HT1080 (cell line): ENCODE results near the gene FUT8. TPM values are rescaled to one million over a fixed set of nuclear protein-coding genes. Genes with fewer than 3 reads are reported as not detected.
A peak's percentile ranks its signal among the peaks of the same experiment; 100 is the strongest.

ENCODE experiments used
- DNase-seq: peaks from one replicate; pipeline ENCODE4 v3.0.0-alpha.2; 2015; ENCODE audit warnings: low read depth
- total RNA-seq: library from RNA; depleted of rRNA; stranded (reverse); fragments of >200 nt; shearing (Covaris generic); gene quantifications from 2 replicates; pipeline ENCODE4 v1.2.3, GENCODE V29; 2014

The FUT8 gene
- total RNA-seq, 1 experiment from 2014 or later, result 92.4 TPM

DNA sequence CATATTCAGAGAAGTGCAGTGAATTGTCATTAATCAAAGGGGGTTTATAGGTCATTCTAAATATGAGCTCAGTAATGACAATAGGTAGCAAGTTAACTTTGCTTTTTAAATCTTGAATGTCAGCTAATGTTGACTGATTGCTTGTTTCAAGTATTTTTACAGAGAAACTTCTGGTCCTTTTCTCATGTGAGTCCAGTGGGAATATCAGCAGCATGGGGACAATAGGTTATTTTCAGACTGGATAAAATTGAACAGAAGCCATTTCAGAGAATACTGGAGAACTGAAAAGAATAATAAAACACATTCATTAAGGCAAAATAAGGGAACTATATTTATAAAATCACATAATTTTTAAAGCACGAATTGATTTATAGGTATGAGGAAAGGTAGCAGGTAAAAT, 78.7 kb downstream of the FUT8 start:
- no peak for DNase-seq

DNA sequence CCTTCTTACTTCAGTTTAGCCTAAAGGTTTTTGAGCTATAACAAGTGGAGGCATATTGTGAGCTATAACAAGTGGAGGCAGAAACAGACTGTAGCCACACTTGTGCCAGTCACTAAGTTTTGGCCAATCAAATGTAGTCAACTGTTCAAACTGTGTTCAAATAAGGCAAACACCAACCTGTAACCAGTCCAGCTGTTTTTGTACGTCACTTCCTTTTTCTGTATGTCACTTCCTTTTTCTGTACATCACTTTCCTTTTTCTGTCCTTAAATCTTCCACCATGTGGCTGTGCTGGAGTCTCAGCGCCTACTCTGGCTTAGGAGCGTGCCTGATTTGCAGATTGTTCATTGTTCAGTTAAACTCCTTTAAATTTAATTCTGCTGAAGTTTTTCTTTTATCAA, 79.7 kb downstream of the FUT8 start:
- DNase-seq, result no peak

DNA sequence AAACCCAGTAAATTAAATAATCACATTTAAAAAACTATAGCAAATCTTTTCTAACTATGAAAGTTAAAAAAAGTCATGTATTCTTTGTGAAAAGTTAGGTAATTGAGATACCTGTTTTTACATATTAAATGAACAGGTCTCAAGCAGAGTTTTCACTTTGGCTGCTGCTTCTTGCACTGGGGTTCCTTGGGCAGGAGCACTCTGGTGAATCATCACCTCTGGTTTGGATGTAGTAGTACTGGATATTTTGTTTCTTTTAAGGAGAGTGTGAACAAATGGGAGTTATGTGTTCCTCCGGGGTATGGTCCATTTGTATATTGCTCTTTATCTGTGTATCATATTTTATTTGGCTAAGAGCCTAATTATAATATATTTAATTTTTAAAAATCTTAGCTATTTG, 82.7 kb downstream of the FUT8 start:
- no peak for DNase-seq

DNA sequence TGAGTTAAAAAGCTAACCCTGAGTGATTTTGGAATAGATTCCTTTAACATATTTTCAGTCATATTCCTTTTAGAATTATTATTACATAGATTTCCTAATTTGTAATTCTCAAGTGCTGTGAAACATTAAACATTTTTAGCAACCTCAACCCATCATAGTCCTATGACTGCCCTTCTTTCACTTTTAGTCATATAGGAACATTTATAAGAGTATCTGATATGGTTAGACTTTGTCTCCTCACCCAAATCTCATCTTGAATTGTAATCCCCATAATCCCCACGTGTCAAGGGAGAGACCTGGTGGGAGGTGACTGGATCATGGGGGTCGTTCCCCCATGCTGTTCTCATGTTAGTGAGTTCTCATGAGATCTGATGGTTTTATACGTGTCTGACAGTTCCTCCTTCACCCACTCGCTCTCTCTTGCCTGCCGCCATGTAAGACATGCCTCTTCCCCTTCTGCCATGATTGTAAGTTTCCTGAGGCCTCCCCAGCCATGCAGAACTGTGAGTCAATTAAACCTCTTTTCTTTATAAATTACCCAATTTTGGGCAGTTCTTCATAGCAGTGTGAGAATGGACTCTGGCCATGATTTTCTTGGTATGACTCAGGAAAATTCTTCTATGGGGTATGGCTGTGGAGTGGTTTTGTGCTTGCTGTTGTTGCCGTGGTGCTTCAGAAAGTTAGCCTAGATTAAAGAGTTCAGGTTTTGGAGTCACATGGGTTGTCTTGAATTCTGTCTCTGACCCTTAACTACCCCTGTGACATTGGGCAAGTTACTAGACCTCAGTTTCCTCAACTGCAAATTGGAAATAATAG, 83.9 kb downstream of the FUT8 start:
- peak; percentile 34 for DNase-seq

DNA sequence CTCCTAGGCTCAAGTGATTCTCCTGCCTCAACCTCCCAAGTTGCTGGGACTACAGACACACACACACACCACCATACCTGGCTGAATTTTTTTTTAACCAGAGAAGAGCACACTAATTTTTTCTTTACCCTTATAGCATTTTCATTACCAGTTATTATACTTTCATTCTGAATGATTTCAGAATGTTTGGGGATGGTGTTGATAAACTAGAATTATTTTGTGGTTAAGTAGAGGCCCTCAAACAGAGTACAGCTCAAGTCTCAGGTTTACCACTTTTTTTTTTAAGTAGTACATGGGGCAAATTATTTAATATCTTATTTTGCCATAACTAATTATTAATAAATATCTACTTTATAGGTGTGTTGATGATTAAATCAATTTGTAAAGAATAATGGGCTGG, 86.6 kb downstream of the FUT8 start:
- no peak for DNase-seq

DNA sequence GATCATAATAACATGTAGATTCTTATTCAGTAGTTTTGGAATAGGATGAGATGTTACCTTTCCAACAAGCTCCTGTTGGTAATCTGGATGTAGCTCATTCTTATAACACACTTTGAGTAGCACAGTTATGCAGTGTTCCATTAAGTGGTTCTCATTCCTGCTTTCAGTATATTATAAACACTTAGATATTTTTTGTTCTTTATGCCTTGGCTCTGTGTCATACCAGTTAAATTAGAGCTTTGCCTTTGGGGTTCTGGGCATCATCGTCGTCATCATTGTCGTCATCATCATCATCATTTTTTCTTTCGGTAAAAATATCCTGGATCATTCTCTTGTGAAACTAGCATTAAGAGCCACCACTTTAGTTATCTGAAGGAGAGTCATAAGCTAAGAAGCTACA, 87.5 kb downstream of the FUT8 start:
- DNase-seq, result no peak

DNA sequence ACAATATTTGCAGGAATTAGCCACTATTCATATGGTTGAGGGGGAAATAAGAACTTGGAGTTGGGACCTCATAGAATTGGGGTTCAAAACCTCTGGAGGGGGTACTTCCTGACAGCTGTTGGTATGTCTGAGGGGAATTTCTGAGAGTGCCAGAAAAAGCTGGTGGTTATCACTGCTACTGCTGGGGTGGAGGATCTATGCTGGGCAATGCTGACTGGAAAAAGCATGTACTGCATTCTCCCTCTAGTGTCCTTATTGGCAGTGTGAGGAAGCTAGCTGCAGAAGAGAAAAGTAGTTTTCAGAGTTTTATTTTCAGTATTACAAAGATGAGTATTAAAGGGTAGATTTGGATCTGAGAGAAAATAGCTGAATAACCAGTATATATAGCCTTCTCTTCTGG, 88.8 kb downstream of the FUT8 start:
- no peak for DNase-seq

DNA sequence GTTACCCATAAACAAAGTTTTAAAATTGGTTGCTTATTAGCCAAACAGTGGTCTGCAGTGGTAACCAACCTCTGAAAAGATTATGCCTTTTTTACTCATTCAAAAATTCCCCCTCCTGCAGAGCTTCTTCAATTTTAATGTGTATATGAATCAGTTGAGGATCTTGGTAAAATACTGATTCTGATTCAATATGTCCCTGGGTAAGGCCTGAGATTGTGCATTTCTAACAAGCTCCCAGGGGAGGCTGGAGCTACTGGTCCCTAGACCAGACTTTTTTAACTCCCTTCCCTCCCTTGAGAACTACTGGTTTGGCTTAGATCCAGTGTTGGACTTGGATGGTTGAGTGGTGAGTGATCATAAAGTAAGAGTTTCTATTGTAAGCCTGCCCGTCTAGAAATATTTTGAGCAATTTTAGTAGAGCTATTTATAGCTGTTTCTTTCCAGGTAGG, 90.2 kb downstream of the FUT8 start:
- peak; percentile 80 for DNase-seq

DNA sequence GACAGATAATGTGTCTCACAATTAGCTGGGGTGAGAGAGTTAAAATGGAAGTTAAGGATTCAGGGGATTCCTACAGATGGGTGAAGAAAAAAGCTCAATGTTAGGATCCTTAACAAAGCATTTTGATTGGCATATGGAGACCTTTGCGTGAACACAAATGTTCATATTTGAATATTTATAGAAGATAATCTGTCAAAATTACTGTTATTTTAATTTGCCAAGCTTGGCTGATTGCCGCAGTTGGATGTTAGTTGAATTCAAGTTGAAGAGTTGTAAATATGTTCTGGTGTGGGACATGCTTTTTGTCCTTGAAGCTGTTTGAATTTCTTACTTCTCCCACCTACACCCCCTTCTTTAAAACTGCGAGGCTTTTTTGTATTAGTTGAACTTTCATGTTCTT, 91.2 kb downstream of the FUT8 start:
- no peak for DNase-seq

DNA sequence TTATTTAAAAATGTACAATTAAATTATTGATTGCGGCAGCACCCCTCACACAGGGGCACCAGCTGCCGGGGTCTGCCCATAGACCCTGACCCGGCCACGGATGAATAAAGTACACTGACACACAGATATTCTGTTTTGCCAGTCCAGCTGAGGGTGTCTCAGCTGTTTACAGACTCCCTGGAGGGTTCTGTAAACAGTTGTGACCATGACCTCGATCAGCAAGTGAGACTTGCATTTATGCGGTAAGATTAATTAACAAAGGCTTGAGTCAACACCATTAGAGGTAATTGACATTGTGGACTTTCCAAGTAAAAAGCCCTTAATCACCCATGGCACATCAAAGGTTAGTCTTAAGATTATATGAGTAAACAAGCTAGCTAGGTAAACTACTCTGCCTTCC, 94.3 kb downstream of the FUT8 start:
- DNase-seq, result no peak

DNA sequence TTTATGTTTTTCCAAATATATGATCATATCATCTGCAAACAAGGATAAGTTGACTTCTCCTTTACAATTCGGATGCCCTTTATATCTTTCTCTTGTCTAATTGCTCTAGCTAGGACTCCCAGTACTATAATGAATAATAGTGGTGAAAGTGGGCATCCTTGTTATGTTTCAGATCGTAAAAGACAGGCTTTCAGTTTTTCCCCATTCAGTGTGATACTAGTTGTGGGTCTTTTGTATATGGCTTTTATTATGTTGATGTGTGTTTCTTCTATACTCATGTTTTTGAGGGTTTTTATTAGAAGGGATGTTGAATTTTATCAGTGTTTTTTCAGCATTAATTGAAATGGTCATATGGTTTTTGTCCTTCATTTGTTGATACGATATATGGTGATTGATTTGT, 97.3 kb downstream of the FUT8 start:
- no peak for DNase-seq

DNA sequence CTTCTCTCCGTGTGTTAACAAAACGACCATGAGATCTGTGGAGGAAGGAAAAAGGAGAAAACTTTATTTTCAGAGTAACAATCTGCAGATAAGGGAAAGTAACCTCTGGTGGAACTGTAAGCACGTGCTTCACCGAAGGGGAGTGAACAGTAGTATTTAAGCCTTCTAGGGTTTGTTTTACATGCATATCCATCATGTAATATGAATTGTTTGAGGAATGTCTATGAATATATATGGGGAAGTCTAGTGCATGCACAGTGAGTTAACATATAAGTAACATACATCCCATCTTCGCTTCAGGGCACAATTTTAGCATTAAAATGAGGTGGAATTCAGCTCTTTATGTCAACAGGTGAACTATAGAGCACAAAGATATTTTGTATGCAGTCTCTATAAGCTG, 101.1 kb downstream of the FUT8 start:
- DNase-seq, result no peak

DNA sequence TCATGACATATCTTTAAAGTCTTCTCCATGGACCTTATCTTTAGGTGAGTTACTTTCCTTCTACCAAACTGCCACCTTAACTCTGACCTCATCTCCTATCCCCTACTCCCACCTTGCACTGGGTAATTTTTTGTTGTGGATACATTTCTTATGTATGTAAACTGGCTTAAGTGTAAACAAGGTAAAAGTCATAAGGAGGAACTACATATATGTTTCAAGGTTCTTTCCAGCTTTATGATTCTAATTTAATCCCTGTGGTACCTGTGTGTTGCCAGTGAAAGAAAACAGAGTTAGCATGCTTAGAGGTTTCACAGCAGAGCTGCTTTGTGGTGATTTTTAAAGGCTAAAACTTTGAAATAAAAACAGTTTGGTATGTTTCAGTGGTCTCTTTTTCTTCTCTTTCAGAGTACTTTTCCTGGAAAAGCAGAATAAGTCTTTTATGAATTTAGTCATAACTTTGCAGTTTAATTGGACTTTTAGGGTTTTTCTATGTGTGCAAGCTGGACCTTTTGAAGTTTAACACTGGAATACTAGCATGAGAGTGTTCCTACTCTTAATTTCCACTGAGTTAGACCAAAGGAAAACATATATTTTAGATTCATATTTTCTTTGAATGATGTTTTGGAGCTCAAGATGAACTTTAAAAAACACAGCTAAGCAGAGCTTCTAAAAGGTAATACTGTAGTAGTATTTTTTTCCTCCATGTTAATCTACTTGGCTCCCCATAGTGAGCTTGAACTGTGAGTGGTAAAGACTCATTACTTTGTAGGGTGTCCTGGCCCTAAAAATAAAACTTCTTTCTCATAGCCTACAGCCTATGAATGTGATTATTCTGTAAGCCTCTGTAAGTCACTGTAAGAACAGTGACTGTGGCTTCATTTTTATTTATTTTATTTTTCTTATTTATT, 105.4 kb downstream of the FUT8 start:
- DNase-seq, result no peak

DNA sequence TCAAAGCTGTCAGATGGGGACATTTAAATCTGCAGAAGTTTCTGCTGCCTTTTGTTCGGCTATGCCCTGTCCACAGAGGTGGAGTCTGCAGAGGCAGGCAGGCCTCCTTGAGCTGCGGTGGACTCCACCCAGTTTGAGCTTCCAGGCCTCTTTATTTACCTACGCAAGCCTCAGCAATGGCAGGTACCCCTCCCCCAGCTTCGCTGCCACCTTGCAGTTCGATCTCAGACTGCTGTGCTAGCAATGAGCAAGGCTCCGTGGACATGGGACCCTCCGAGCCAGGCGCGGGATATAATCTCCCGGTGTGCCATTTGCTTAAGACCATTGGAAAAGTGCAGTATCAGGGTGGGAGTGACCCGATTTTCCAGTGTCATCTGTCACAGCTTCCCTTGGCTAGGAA, 115.5 kb downstream of the FUT8 start:
- DNase-seq, result no peak

DNA sequence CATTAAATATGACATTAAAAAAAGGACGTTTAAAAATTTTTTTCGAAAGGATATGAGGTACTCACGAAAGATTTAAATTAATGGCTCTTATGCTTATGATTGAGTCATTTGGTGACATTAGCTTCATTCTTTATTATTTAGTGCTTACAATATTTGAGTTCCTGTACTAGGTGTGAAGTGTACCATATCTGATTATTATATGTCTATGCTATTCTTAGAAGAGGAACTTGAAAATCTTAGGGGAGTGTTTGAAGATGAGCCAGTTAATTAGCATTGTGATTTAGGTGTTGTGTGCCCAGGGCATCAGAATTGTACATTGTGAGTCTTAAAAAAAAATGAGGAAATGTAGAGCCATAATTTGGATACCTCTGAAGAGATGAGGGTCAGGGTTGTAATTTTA, 118.6 kb downstream of the FUT8 start:
- DNase-seq, result no peak

DNA sequence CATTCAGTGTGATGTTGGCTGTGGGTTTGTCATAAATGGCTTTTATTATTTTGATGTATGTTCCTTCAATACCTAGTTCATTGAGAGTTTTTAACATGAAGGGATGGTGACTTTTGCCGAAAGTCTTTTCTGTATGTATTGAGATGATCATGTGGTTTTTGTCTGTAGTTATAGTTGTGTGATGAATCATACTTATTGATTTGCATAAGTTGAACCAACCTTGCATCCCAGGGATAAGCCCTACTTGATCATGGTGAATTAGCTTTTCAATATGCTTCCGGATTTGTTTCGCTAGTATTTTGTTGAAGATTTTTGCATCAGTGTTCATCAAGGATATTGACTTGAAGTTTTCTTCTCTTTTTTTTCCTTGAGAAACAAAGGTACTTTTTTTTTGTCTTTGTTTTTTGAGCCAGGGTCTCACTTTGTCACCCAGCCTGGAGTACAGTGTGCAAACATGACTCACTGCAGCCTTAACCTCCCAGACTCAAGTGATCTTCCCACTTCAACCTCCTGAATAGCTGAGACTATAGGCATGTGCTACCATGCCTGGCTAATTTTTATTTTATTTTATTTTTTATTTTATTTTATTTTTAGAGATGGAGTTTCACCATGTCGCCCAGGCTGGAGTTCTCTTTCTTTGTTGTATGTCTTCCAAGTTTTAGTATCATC, 121.3 kb downstream of the FUT8 start:
- peak; percentile 7 for DNase-seq

DNA sequence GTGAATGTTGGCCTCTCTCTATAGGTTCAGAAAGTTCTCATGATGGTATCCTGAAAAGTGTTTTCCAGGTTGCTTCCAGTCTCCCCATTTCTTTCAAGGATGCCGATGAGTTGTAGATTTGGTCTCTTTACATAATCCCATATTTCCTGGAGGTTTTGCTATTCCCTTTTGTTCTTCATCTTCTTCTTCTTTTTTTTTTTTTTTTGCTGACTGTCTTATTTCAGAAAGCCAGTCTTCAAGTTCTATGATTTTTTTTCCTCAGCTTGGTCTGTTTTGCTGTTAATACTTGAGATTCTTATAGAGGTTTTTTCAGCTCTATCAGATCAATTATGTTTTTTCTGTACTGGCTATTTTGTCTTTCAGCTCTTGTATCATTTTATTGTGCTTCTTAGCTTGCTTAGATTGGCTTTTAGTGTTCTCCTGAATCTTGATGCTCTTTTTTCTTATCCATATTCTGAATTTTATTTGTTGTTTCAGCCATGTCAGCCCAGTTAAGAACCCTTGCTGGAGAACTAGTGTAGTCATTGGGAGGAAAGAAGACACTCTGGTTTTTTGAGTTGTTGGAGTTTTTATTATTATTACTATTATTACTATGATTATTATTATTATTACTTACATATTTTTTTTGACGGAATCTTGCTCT, 124.4 kb downstream of the FUT8 start:
- no peak for DNase-seq

DNA sequence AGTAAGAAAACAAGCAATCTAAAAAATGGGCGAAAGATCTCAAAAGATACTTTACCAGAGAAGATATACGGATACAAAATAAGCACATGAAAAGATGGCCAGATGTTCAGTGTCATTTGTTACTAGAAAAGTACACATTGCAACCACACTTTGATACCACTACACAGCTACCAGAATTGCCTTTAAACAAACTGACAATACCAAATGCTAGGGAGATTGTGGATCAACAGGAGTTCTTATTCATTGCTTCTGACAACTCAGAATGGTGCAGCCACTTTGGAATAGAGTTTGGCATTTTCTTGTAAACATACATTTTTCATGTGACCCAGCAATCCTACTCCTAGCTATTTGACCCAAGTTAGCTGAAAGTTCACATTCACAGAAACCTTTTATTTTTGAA, 136.3 kb downstream of the FUT8 start:
- no peak for DNase-seq

DNA sequence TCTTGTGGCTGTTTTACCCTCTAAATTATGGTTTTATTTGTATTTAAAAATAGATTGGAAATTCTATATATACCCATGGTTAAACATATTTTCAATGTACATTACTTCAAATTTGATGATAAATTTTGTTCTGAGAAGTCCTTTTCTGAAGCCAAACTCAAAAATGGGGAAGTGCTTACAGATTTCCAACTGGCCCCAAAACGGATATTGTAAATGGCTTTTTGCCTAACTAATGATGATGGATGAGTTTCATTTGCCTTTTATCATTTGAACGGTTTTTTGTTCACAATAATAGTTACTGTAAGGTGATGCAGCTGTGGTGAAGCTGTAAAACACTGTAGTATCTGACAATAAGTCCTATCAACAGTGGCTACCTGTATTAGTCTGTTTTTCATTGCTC, 136.9 kb downstream of the FUT8 start:
- no peak for DNase-seq

DNA sequence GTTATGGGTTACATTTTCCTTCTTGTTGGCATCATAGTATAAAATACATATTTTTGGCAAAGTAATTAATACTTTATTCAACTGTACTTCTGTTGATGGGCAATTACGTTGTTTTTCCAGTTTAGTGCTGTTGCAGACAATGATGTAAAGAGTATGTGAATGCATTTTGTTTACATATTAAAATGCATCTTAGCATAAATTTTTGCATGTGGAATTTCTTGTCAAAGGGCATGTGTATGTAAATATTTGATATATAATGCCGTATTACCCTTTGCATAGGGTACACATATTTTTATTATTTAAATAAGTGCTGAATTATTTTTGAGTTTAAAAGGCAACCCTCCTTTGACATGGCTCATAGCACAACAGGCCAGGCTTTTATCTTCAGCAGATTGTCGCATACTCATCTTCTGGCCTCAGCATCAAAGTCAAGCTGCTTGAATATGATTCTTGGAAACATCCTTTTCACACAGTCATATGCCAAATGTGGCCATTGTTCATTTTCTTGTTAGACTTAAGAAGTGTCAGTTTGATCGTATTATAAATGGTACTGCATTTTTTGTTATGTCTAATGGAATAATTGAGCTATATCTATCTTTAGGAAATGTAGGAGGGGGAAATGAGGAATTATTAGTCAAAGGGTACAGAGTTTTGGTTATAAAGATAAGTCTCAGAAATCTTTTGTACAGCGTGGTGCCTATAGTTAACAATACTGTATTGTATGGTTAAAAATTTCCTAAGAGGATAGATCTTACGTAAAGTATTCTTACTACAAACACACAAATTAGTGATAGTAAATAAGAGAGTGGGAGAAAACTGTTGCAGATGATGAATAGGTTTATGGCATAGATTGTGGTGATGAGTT, 138.5 kb downstream of the FUT8 start:
- DNase-seq, result no peak

DNA sequence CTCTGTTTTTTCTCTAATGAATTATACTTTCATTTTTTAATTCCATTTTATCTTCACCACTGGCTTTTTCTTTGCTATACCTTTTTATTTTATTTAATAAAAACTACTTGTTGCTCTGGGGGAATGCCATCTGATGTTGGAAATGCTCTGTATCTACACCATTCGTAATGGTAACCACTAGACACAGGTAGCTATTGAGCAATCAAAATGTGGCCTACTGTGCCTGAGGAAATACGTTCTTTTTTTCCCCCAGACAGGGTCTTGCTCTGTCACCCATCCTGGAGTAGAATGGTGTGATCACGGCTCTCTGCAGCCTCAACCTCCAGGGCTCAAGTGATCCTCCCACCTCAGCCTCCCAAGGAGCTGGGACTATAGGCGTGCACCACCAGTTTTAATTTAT, 140.2 kb downstream of the FUT8 start:
- DNase-seq, result no peak
